Thoracic aorta (tissue), 2 donors: Measurements from ENCODE around the gene TMEM167B. TPM values are rescaled to one million over a fixed set of nuclear protein-coding genes. Genes with fewer than 3 reads are reported as not detected.

Experiments used
- ATAC-seq: fragments of 150-250 bp; one replicate; pipeline ENCODE4 v1.8.0; 2017; ENCODE audit warnings: low read depth; ENCODE audit not compliant: insufficient number of reproducible peaks, low FRiP score
- DNase-seq: peaks from one replicate; pipeline ENCODE4 v3.0.0-alpha.2; 2020; ENCODE audit warnings: low spot score
- H3K27ac ChIP-seq, 2 donors: fragments of 200-600 bp; sonication (generic); 1 replicate in 1 of 2; 2 replicates in 1 of 2; pipeline ENCODE4 v1.5.1; 2016; ENCODE audit warnings: mild to moderate bottlenecking in 2 of 2, moderate library complexity in 2 of 2
- H3K27me3 ChIP-seq: fragments of 200-600 bp; sonication (generic); replicated peaks from 2 replicates; pipeline ENCODE4 v1.6.0; 2016; ENCODE audit warnings: mild to moderate bottlenecking; ENCODE audit not compliant: insufficient read depth
- H3K36me3 ChIP-seq: fragments of 200-600 bp; sonication (generic); one replicate; pipeline ENCODE4 v1.5.1; 2016
- H3K4me1 ChIP-seq, 2 donors: fragments of 200-600 bp; sonication (generic); 1 replicate in 1 of 2; 2 replicates in 1 of 2; pipeline versions ENCODE4 v1.5.1 to v1.6.0; 2016; ENCODE audit warnings: low read depth in 2 of 2, mild to moderate bottlenecking in 1 of 2; ENCODE audit not compliant: control insufficient read depth in 1 of 2
- H3K4me3 ChIP-seq: fragments of 200-600 bp; sonication (generic); 2 replicates; pipeline ENCODE4 v1.5.1; 2016; ENCODE audit warnings: mild to moderate bottlenecking
- H3K9me3 ChIP-seq: fragments of 200-600 bp; sonication (generic); 2 replicates; pipeline ENCODE4 v1.5.1; 2016
- total RNA-seq, 2 donors: library from RNA; depleted of rRNA; stranded (reverse); fragments of >200 nt; gene quantifications; one replicate each; pipeline versions ENCODE4 v1.1.0 to v1.2.3, GENCODE V29; 2016
- TF ChIP-seq, protein P1 (sequence below): fragments of 200-600 bp; sonication (generic); IDR thresholded peaks from one replicate; pipeline ENCODE4 v1.5.1; 2019; ENCODE audit warnings: antibody characterized with exemption

Gene TMEM167B
- total RNA-seq, 2 donors from 2014 or later, result 25.3 to 33.2 TPM

DNA sequence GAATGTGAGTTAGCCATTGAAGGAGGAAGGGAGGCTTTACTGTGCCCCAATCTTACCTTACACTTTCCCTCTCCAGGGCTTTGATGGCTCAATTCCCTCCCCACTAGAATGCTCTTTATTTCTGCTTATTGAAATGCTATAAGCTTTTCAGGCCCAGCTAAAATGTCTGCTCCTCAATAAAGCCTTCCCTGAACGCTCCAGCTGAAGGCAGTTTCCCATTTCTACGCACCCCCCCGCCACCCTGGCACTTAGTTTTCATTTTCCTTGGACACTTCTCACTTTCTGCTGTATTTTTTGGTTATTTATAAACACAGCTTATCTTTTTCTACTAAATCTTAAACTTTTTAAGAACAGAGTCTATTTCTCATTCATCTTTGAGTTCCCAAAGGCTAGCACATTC lies 7.1 kb upstream of the TMEM167B start:
- H3K27ac ChIP-seq, result peak overlapping the region; percentile 26 to 44
- DNase-seq (no peak), ATAC-seq (no peak)
- no peaks in the 10 kb centered on the region for H3K9me3 ChIP-seq
- H3K4me3 ChIP-seq, result no peak overlapping the region
- H3K4me1 ChIP-seq, result peaks cover 0 to 22% of the 10 kb centered on the region in 2 donors
- H3K36me3 ChIP-seq, result no peaks in the 10 kb centered on the region
- TF ChIP-seq, protein P1, sequence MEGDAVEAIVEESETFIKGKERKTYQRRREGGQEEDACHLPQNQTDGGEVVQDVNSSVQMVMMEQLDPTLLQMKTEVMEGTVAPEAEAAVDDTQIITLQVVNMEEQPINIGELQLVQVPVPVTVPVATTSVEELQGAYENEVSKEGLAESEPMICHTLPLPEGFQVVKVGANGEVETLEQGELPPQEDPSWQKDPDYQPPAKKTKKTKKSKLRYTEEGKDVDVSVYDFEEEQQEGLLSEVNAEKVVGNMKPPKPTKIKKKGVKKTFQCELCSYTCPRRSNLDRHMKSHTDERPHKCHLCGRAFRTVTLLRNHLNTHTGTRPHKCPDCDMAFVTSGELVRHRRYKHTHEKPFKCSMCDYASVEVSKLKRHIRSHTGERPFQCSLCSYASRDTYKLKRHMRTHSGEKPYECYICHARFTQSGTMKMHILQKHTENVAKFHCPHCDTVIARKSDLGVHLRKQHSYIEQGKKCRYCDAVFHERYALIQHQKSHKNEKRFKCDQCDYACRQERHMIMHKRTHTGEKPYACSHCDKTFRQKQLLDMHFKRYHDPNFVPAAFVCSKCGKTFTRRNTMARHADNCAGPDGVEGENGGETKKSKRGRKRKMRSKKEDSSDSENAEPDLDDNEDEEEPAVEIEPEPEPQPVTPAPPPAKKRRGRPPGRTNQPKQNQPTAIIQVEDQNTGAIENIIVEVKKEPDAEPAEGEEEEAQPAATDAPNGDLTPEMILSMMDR, result no peak
- no peaks in the 10 kb centered on the region for H3K27me3 ChIP-seq

- Histone ChIP-seq H3K27me3 (no peaks in the 10 kb centered on the region), H3K4me3 (no peak overlapping the region), H3K27ac (peak overlapping the region; percentile 26 to 44), H3K36me3 (no peaks in the 10 kb centered on the region), H3K9me3 (no peaks in the 10 kb centered on the region), H3K4me1 (peaks cover 0 to 22% of the 10 kb centered on the region in 2 donors)
- TF ChIP-seq, protein P1, result no peak
- ATAC-seq (no peak), DNase-seq (no peak)
Measured at GRCh38 chr1:109083923-109084322, 6.6 kb upstream of the TMEM167B start.

GRCh38 chr1:109084563-109085517 lies 5.7 kb upstream of the TMEM167B start:
- TF ChIP-seq, protein P1, result no peak
- Histone ChIP-seq H3K36me3 (no peaks in the 10 kb centered on the region), H3K9me3 (no peaks in the 10 kb centered on the region), H3K4me3 (no peak overlapping the region), H3K27me3 (no peaks in the 10 kb centered on the region), H3K4me1 (peaks cover 1 to 28% of the 10 kb centered on the region in 2 donors), H3K27ac (peak overlapping the region in 1 of 2 donors; percentile 44)
- DNase-seq (no peak), ATAC-seq (no peak)

- Histone ChIP-seq H3K4me1 (peaks cover 20 to 31% of the 10 kb centered on the region in 2 donors), H3K4me3 (peak overlapping the region; percentile 76), H3K27me3 (no peaks in the 10 kb centered on the region), H3K36me3 (peaks cover 4% of the 10 kb centered on the region), H3K9me3 (no peaks in the 10 kb centered on the region), H3K27ac (peak overlapping the region; percentile 87 to 93)
- ATAC-seq (no peak), DNase-seq (no peak)
- TF ChIP-seq, protein P1, result peak; percentile 11
Measured at GRCh38 chr1:109089242-109090015, 1.1 kb upstream of the TMEM167B start.
